ENCODE data around the gene BBS9.

- no peak for TF ChIP-seq POLR2AphosphoS5 (IDR thresholded peaks at IDR 0.05; ENCODE audit: low read depth)
- no peak for TF ChIP-seq CTCF (conservative IDR thresholded peaks at IDR 0.05; ENCODE audit: low read depth in 2 of 2)
Measured at GRCh38 chr7:33619264-33619663, 489.9 kb downstream of the BBS9 start.

Data from GM23338 (cell line).